Fibroblast of villous mesenchyme (primary cell): Measurements from ENCODE around the gene MIGA2. TPM values are rescaled to one million over a fixed set of nuclear protein-coding genes. Genes with fewer than 3 reads are reported as not detected.
"Not testable (repeated sequence)": the region's sequence is repeated elsewhere in the genome, so short reads cannot be mapped to it uniquely, and the experiment has no call there.

Experiments used
- DNase-seq: peaks from one replicate; pipeline ENCODE4 v3.0.0-alpha.2; 2010; ENCODE audit warnings: low read depth
- H3K4me3 ChIP-seq: 2 replicates; pipeline ENCODE4 v1.5.1; 2011; ENCODE audit warnings: low read depth, mild to moderate bottlenecking, low read length
- total RNA-seq: library from RNA; depleted of rRNA; stranded (reverse); fragments of >200 nt; gene quantifications from 2 replicates; pipeline ENCODE4 v1.2.3, GENCODE V29; 2012
- TF ChIP-seq, protein P1 (sequence below): IDR thresholded peaks from 2 replicates; pipeline ENCODE4 v1.5.1; 2012; ENCODE audit warnings: low read depth, mild to moderate bottlenecking, low read length; ENCODE audit not compliant: insufficient read depth

Gene MIGA2
- total RNA-seq, 1 donor, result 22.5 TPM

DNA sequence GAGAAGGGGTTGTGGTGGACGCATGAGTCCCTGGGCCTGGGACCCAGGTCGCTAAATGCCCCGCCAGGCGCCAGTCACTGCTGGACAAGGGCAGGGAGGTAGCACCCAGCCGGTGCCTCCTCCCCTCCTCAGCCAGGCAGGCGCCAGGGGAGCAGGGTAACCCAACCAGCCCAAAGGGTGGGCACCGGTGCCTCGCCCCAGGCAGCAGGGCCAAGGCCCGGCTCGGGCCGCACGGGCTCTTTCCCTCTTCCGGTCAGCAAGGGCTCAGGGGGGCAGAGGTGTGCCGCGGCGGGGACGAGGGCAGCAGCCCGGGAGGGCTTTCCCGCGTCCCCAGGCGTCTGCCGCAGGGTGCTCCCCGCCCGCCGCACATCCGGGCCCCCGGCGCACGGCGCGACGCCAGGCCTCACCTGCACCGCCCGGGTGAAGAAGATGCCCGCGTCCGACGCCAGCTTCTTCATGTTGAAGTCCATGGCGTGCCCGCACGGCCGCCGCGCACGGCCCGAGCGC, 8.7 kb upstream of the MIGA2 start:
- TF ChIP-seq, protein P1, sequence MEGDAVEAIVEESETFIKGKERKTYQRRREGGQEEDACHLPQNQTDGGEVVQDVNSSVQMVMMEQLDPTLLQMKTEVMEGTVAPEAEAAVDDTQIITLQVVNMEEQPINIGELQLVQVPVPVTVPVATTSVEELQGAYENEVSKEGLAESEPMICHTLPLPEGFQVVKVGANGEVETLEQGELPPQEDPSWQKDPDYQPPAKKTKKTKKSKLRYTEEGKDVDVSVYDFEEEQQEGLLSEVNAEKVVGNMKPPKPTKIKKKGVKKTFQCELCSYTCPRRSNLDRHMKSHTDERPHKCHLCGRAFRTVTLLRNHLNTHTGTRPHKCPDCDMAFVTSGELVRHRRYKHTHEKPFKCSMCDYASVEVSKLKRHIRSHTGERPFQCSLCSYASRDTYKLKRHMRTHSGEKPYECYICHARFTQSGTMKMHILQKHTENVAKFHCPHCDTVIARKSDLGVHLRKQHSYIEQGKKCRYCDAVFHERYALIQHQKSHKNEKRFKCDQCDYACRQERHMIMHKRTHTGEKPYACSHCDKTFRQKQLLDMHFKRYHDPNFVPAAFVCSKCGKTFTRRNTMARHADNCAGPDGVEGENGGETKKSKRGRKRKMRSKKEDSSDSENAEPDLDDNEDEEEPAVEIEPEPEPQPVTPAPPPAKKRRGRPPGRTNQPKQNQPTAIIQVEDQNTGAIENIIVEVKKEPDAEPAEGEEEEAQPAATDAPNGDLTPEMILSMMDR, result no peak
- peak; percentile 31 for DNase-seq

GRCh38 chr9:129028192-129028966, 8.0 kb upstream of the MIGA2 start, which contains the start of gene SH3GLB2:
SH3GLB2 (minus strand) TSS chr9:129028331; CDS start chr9:129028154, 177 bp downstream.
- TF ChIP-seq, protein P1, result peak; percentile 76
- peak; percentile 98 for DNase-seq
- H3K4me3 ChIP-seq, result peak within 1 kb of the TSS; percentile 74

More for the DNA sequence above, 8.7 kb upstream of the MIGA2 start:
- H3K4me3 ChIP-seq, result peak overlapping the region; percentile 74

DNA sequence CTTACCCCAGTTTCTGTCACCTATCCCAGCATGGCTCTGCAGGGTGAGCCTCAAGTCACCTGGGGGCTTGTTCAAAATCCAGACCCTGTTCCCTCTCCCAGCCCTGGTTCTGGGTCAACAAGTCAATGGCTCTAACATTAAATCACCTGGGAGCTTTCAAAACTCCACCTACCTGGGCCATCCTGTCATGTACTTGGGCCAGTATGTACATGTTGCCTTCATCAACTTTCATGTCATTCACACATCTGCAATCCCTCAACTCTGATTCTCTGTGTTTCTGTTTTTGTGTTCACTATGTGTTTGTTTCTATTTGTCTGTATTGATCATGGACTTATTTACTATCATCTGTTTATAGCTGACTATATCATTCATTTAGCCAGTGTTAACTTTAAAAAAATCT, 6.2 kb upstream of the MIGA2 start:
- TF ChIP-seq, protein P1, result no peak
- no peak for DNase-seq
- H3K4me3 ChIP-seq, result no peak overlapping the region

- DNase-seq, result no peak
- H3K4me3 ChIP-seq, result no peak overlapping the region
- TF ChIP-seq, protein P1, result no peak
Observed at GRCh38 chr9:129031514-129031913, 4.9 kb upstream of the MIGA2 start.

GRCh38 chr9:129032541-129033159, 3.8 kb upstream of the MIGA2 start:
- H3K4me3 ChIP-seq, result no peak overlapping the region
- DNase-seq, result no peak
- TF ChIP-seq, protein P1, result no peak

- TF ChIP-seq, protein P1, result no peak
- no peak overlapping the region for H3K4me3 ChIP-seq
- no peak for DNase-seq
Observed at GRCh38 chr9:129033216-129033615, 3.2 kb upstream of the MIGA2 start.

DNA sequence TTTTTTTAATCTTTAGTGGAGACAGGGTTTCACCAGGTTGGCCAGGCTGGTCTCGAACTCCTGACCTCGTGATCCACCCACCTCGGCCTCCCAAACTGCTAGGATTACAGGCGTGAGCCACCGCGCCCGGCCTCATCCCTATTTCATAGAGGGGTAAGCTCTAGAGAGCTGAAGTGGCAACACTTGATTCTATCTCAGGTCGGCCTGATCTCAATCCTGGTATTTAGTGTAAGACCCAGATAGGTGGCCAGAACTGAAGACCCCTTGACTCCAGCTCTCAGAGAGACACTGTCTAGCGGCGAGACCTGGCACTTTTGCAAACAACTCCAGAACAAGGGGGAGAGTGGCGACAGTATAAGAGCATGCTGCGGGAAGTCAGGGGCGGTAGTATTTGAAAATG, 588 bp upstream of the MIGA2 start:
- peak overlapping the region; percentile 49 for H3K4me3 ChIP-seq
- DNase-seq, result not testable (repeated sequence)
